Natural killer cell treated with Interleukin-12 subunit alpha and Interleukin-12 subunit beta and Interleukin-15 and Interleukin-18, amount 100 ng/mL, for 72 hours (primary cell): ENCODE results near the gene CREB3. TPM values are rescaled to one million over a fixed set of nuclear protein-coding genes. Genes with fewer than 3 reads are reported as not detected.

ENCODE experiments used
- ATAC-seq, 2 donors: fragments of 150-1000 bp; cut with Tn5 transposase in 1 of 2; sonication (Bioruptor Pico), chemical (Tn5 transposase) in 1 of 2; 2 replicates each; pipeline ENCODE4 v1.10.0; 2021
- DNase-seq: peaks from one replicate; pipeline ENCODE4 v3.0.0; 2022; ENCODE audit warnings: low spot score
- H3K27ac Mint-ChIP-seq, 2 donors: 1 replicate in 1 of 2; 2 replicates in 1 of 2; pipeline ENCODE4 v1.8.0; 2022; ENCODE audit warnings: mixed read lengths in 2 of 2, mild to moderate bottlenecking in 1 of 2, moderate library complexity in 1 of 2
- H3K27me3 Mint-ChIP-seq, 2 donors: 1 replicate in 1 of 2; 2 replicates in 1 of 2; pipeline ENCODE4 v1.8.0; 2022; ENCODE audit warnings: mixed read lengths in 2 of 2
- H3K36me3 Mint-ChIP-seq: one replicate; pipeline ENCODE4 v1.8.0; 2022; ENCODE audit warnings: mixed read lengths
- H3K4me1 Mint-ChIP-seq, 2 donors: 1 replicate in 1 of 2; 2 replicates in 1 of 2; pipeline ENCODE4 v1.8.0; 2022; ENCODE audit warnings: low read depth in 2 of 2, mixed read lengths in 2 of 2, mild to moderate bottlenecking in 1 of 2
- H3K4me3 Mint-ChIP-seq: one replicate; pipeline ENCODE4 v1.8.0; 2022; ENCODE audit warnings: mixed read lengths
- H3K9me3 Mint-ChIP-seq: 2 replicates; pipeline ENCODE4 v1.8.0; 2022; ENCODE audit warnings: mixed read lengths
- total RNA-seq, 2 donors: library from RNA; stranded (reverse); gene quantifications; one replicate each; pipeline ENCODE4 v1.2.3, GENCODE V29; 2022

The CREB3 gene
- total RNA-seq, 2 donors from 2014 or later = 29.4 to 35.7 TPM

DNA sequence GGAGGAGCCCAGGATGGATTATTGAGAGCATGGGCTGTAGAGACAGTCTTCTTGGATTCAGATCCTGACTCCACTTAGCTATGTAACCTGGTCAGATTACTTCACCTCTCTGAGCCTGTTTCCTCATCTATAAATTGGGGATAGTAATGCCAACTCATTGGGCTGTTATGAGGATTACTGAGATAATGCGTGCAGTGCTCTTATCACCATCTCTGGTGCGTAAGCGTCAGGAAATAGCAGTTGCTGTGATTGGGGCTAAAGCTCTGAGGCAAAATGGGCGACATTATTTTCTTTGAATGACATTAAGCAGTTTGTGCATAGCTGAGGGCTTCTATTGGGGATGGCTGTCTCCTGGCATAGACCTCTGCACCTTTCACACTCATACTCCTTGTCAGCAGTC is 22.6 kb downstream of the CREB3 start:
- no peak for DNase-seq
- H3K4me3 Mint-ChIP-seq = no peak overlapping the region
- H3K36me3 Mint-ChIP-seq = peaks cover 7% of the 10 kb centered on the region
- H3K27me3 Mint-ChIP-seq = no peaks in the 10 kb centered on the region
- no peak for ATAC-seq
- peaks cover 23 to 35% of the 10 kb centered on the region in 2 donors for H3K4me1 Mint-ChIP-seq
- no peaks in the 10 kb centered on the region for H3K9me3 Mint-ChIP-seq
- no peak overlapping the region for H3K27ac Mint-ChIP-seq

DNA sequence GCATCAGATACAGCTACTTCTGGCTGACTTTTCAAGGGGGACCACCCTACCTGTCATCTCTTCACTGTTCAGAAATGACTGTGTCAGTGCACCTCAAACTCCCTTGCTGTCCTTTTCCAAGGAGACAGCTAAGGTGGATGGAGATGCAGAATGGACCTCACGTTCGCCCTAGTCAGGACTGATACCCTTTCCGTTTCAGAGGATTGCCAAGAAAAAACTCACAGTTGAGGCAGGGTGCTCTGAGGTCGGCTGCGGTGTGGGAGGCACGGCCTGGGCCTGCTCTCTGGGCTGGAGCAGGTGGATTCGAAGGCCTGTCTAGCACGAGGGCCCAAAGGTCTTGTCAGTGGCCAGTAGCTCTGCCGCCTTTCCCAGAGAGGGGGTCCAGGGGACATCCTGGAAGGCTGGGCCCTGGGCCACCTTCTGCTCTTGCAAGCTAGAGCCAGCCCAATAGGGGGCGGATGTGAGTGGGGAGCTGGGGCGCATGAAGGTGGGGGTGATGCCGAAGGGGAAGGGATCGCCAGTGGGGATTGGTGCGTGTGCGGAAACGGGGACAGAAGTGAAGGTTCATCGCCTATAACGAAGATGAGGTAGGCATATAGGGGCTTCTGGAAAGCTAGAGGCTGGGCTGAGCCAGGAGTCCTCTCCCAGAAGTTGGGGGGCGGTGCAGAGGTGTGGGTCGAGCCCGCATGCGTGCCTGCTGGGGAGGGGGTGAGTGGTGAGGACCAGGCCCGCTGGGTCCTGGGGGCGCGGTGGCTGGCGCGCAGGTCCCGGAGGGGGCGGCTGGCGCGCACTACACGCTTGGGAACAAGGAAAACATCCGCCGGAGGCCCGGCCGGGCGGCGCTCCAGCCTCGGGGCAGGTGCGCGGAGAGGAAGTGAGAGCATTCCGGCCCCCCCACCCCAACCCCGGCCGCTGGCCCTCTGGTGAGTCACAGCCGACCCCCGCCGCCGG is 24.1 kb downstream of the CREB3 start:
- DNase-seq (peak; percentile 83), ATAC-seq (peak; percentile 88 to 89)
- Mint-ChIP-seq H3K36me3 (peaks cover 7% of the 10 kb centered on the region), H3K9me3 (no peaks in the 10 kb centered on the region), H3K27ac (peak overlapping the region; percentile 80 to 94), H3K27me3 (no peaks in the 10 kb centered on the region), H3K4me1 (peaks cover 22 to 29% of the 10 kb centered on the region in 2 donors), H3K4me3 (peak overlapping the region; percentile 93)

DNA sequence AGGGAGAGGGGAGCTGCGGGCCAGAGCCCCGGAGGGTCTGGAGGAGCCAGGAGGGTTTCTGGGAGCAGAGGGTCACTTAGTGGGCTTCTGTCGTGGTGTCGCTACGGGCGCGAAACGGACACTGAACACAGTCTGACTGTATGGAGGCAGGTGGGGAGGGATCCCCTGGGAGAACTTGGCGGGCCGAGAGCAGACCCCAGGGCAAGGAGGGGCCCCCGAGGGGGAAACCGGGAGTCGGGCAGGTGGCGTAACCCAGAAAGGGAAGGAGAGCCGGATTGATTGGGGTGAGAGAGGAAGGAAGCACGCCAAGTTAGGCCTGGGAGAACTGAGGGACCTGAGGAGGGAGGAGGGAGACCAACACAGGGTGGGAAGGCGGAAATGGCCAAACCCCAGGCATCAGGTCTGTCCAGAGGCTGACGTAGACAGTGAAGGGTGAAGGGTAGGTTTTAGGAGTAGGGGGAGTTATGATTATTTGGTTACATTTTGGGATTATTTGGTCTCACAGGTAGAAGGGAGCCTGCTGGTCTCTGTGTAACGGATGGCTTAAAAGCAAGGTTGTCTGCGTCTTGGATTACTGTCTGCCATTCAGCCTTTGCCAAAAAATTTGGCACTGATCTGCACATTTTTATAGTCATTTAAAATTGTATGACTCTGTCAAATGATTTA is 24.9 kb downstream of the CREB3 start:
- H3K9me3 Mint-ChIP-seq = no peaks in the 10 kb centered on the region
- peak overlapping the region; percentile 80 to 94 for H3K27ac Mint-ChIP-seq
- H3K27me3 Mint-ChIP-seq = no peaks in the 10 kb centered on the region
- H3K36me3 Mint-ChIP-seq = peaks cover 4% of the 10 kb centered on the region
- DNase-seq = no peak
- ATAC-seq = peak; percentile 62 to 73
- peak overlapping the region; percentile 93 for H3K4me3 Mint-ChIP-seq
- peaks cover 22 to 26% of the 10 kb centered on the region in 2 donors for H3K4me1 Mint-ChIP-seq

DNA sequence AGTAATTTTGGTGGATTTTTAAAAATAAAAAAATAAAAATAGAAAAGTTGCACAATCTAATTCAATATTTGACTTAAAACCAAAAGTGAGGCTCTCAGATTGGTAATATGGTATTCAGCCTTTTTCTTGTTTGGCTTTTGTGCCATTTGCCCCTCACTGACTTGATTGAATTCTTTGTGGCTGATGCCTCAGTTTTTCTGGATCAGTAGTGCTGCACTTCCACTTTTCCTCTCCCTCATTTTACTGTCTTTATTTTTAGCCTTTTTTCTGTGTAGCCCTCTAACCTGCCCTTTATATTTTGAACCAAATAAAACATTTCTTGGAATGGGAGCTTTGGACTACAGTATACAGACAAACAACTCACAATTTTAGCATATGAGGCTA is 25.4 kb downstream of the CREB3 start:
- no peaks in the 10 kb centered on the region for H3K36me3 Mint-ChIP-seq
- H3K27me3 Mint-ChIP-seq = no peaks in the 10 kb centered on the region
- H3K4me1 Mint-ChIP-seq = peaks cover 22 to 25% of the 10 kb centered on the region in 2 donors
- H3K9me3 Mint-ChIP-seq = no peaks in the 10 kb centered on the region
- ATAC-seq (no peak), DNase-seq (no peak)
- peak overlapping the region; percentile 80 to 94 for H3K27ac Mint-ChIP-seq
- H3K4me3 Mint-ChIP-seq = peak overlapping the region; percentile 93

DNA sequence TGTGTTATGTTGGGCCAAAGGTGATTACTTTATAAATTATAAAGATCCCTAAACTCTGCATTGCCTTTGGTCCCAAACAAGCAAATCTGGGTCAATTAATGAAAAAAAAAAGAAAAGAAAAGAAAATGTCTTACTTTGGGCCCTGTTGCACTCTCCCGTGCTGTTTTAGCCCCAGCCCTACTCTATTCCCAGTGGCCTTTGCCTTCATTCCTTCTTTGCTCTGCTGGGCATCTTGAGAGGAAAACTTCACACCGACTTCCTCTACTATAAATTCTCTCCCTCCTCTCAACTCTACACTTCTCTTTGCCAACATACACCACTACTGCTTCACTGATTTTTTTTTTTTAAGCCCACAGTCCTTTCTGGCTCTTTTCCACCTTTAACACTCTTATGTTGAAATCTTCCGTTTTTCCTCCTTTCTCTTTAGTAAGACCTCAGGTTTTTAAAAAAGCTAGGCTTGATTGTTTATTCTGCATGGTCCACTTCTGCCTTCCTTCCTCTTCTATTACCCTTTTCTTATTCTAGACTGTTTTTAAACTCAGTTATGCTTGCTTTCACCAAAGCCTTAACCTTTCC is 26.1 kb downstream of the CREB3 start:
- ATAC-seq = no peak
- H3K27me3 Mint-ChIP-seq = no peaks in the 10 kb centered on the region

DNA sequence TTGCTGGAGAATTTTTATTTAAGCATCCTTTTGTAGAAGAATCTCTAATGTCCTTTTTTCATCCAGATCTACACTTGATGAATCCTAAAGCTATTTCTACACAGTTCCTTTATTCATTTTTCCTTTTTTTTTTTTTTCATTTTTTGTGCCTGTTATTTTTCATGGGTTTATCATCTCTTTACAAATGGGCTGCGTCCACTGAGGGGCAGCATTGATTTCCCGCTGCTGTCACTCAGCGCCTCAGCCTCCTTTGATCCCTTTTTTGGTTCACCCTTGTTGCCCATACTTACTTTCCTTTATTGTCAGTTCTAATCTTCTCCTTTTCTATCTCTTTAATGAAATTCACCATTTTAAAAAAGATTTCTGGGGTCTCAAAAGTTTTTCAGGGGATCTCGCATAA is 27.3 kb downstream of the CREB3 start:
- Mint-ChIP-seq H3K36me3 (no peaks in the 10 kb centered on the region), H3K27ac (no peak overlapping the region)

More for the DNA sequence above, 26.1 kb downstream of the CREB3 start:
- Mint-ChIP-seq H3K9me3 (no peaks in the 10 kb centered on the region), H3K4me3 (peak overlapping the region; percentile 43), H3K27ac (peak overlapping the region in 1 of 2 donors; percentile 94), H3K4me1 (peaks cover 22 to 25% of the 10 kb centered on the region in 2 donors), H3K36me3 (no peaks in the 10 kb centered on the region)
- DNase-seq = no peak

DNA sequence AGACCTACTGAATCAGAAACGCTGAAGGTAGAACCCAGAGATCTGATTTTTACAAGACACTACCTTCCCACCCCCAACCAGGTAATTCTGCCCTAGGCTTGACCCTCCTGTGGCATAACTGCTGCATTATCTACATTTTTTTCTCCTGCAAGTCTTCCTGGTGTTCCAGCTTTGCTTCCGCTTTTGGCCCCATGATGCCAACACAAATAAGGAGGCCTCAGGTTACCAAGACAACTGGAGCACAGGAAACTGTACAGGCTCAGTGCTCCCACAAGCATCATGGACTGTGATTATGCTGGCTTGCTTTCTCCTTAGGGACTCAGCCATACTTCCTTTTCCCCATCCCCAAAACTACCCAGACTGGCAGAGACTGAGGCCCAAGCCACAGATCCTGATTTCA is 28.2 kb downstream of the CREB3 start:
- Mint-ChIP-seq H3K27me3 (no peaks in the 10 kb centered on the region), H3K9me3 (no peaks in the 10 kb centered on the region), H3K4me3 (no peak overlapping the region), H3K27ac (no peak overlapping the region), H3K4me1 (peaks cover 22 to 25% of the 10 kb centered on the region in 2 donors), H3K36me3 (no peaks in the 10 kb centered on the region)
- ATAC-seq (no peak), DNase-seq (no peak)

More for the DNA sequence above, 27.3 kb downstream of the CREB3 start:
- DNase-seq (no peak), ATAC-seq (no peak)
- Mint-ChIP-seq H3K27me3 (no peaks in the 10 kb centered on the region), H3K4me1 (peaks cover 22 to 25% of the 10 kb centered on the region in 2 donors), H3K9me3 (no peaks in the 10 kb centered on the region), H3K4me3 (no peak overlapping the region)

DNA sequence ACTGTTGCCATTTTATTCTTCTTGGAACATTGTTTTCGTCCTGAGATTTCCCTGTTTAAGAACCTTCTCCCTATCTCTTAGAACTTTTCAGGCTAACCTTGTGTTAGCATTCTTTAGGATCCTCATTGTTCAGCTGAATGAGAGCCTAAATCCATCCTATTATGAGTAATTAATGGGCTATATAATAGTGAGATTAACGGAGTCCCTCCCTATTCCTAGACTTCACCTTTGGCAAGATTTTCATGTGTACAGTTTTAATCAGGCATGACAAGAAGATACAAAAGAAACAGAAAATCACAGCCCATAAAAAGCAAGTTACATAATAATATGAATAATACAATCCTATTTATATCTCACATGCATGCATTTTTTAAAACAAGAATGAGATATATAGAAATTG is 30.7 kb downstream of the CREB3 start:
- DNase-seq (no peak), ATAC-seq (no peak)
- H3K27ac Mint-ChIP-seq = no peak overlapping the region
- H3K4me3 Mint-ChIP-seq = no peak overlapping the region
- H3K9me3 Mint-ChIP-seq = no peaks in the 10 kb centered on the region
- no peaks in the 10 kb centered on the region for H3K27me3 Mint-ChIP-seq
- H3K36me3 Mint-ChIP-seq = no peaks in the 10 kb centered on the region
- peaks cover 6 to 7% of the 10 kb centered on the region in 2 donors for H3K4me1 Mint-ChIP-seq

DNA sequence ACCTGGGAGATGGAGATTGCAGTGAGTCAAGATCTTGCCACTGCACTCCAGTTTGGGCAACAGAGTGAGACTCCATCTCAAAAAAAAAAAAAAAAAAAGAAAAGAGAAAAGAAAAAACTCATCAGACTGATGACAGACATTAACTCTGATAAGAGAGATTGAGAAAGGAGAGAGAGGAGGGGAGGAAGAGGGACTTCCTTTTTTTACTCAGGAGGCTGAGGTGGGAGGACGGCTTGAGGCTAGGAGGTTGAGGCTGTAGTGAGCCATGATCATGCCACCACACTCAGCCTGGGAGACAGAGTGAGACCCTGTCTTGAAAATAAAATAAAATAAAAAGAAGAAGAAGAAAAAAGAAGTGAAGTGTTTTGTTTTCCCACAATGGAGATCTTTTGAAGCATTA is 31.3 kb downstream of the CREB3 start:
- Mint-ChIP-seq H3K27me3 (no peaks in the 10 kb centered on the region), H3K36me3 (no peaks in the 10 kb centered on the region), H3K27ac (no peak overlapping the region), H3K4me1 (peaks cover 2% of the 10 kb centered on the region in 2 donors), H3K4me3 (no peak overlapping the region), H3K9me3 (no peaks in the 10 kb centered on the region)
- ATAC-seq (no peak), DNase-seq (no peak)

DNA sequence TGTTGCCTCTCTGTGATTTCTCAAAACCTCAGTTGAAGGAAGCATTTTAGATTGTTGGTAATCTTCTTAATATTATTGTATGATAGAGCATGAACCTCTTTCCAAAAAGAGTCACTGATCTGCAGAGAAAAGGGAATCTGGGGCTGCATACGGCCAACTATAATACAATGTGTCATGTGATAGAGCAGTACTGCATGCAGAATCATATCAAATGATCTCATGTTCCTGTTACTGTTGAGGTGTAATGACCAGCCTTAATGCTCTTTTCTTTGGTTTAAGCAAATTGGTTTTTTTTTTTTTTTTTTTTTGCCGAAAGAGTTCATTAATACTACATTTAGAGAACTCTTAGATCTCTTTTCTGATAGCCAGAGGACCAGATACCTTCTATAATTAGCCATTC is 34.5 kb downstream of the CREB3 start:
- H3K9me3 Mint-ChIP-seq = no peaks in the 10 kb centered on the region
- no peaks in the 10 kb centered on the region for H3K27me3 Mint-ChIP-seq
- no peak overlapping the region for H3K27ac Mint-ChIP-seq
- H3K4me1 Mint-ChIP-seq = no peaks in the 10 kb centered on the region
- DNase-seq = no peak
- no peak overlapping the region for H3K4me3 Mint-ChIP-seq
- H3K36me3 Mint-ChIP-seq = no peaks in the 10 kb centered on the region
- ATAC-seq = no peak

DNA sequence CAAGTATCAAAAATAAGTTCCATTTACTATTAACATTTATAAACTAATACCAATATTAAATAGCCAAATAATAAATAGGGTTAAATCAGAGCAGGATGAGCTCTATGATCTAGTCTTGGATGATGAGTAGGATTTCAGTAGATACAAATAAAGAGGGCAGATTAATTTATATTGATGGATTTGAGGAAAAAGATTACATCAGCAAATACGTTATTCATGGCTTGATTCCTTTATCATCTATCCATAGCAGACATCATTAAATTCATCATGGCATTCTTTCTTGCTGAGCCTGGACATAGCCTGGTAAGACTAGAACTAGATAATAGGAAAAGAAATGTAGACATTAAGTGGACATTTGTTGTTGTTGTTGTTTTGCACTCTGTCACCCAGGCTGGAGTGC is 35.0 kb downstream of the CREB3 start:
- ATAC-seq (no peak), DNase-seq (no peak)
- Mint-ChIP-seq H3K4me3 (no peak overlapping the region), H3K4me1 (no peaks in the 10 kb centered on the region), H3K27ac (no peak overlapping the region), H3K27me3 (no peaks in the 10 kb centered on the region), H3K36me3 (no peaks in the 10 kb centered on the region), H3K9me3 (no peaks in the 10 kb centered on the region)

DNA sequence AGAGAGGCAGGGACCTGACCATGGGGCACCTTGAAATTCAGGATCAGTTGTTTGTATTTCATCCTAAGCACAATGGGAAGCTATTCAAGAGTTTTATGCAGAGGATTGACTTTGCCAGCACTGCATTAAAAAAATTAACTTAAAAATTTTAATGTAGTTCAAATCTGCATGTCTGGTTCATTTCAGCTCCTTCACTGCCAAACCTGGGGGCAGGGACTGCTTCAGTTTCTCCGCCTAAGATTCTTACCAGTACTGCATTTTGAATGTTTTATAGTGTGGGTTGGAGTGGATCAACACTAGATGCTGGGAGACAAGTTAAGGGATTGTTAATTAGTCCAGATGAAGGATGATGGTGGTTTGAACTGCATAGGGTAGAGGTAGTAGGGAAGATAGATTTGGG is 37.3 kb downstream of the CREB3 start:
- no peaks in the 10 kb centered on the region for H3K36me3 Mint-ChIP-seq
- DNase-seq (no peak), ATAC-seq (no peak)
- no peak overlapping the region for H3K27ac Mint-ChIP-seq
- H3K4me3 Mint-ChIP-seq = no peak overlapping the region
- no peaks in the 10 kb centered on the region for H3K4me1 Mint-ChIP-seq
- no peaks in the 10 kb centered on the region for H3K27me3 Mint-ChIP-seq
- no peaks in the 10 kb centered on the region for H3K9me3 Mint-ChIP-seq

DNA sequence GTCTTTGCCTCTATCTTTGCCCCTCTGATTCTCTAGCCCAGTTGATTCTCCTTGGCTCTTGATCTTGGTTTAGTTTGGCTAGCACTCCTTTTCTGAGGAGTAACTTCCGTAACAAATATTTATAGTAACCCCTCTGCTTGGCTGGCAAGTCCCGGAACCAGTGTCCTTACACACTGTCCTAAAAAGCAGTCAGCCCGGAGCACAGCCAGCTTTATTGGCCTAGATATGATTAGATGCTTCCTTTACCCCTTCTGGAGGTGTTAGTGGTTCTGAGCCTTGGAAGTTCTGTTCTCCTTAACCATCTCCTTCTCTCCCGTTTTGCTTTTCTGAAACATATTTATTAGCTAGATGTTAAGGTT is 38.6 kb downstream of the CREB3 start:
- no peaks in the 10 kb centered on the region for H3K27me3 Mint-ChIP-seq
- no peak overlapping the region for H3K27ac Mint-ChIP-seq
- no peaks in the 10 kb centered on the region for H3K4me1 Mint-ChIP-seq
- no peak for ATAC-seq
- no peak overlapping the region for H3K4me3 Mint-ChIP-seq
- no peaks in the 10 kb centered on the region for H3K36me3 Mint-ChIP-seq
- H3K9me3 Mint-ChIP-seq = no peaks in the 10 kb centered on the region
- DNase-seq = no peak

DNA sequence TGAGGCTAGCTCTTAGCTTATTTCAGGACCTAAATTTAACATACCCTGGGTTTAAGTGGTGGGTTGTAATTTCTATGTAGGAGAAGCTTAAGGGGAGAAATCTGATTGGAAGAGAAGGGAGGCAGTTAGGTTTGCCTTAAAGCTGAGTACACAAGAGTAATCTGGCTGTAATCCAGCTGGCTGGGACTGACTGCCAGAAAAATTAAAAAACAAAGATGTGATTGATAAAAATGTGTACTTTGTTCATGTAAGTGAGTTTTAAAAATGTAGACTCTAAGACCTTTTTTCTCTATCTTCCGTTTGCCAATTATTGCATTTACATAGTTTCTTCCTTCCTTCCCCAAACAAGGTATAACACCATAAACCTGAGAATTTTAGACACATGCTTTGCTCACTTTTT is 39.1 kb downstream of the CREB3 start:
- Mint-ChIP-seq H3K9me3 (no peaks in the 10 kb centered on the region), H3K36me3 (no peaks in the 10 kb centered on the region), H3K4me3 (no peak overlapping the region), H3K27ac (no peak overlapping the region), H3K27me3 (no peaks in the 10 kb centered on the region), H3K4me1 (no peaks in the 10 kb centered on the region)
- no peak for ATAC-seq
- no peak for DNase-seq
